Measurements from ENCODE around the gene ETS1.

ETS1 gene

DNA sequence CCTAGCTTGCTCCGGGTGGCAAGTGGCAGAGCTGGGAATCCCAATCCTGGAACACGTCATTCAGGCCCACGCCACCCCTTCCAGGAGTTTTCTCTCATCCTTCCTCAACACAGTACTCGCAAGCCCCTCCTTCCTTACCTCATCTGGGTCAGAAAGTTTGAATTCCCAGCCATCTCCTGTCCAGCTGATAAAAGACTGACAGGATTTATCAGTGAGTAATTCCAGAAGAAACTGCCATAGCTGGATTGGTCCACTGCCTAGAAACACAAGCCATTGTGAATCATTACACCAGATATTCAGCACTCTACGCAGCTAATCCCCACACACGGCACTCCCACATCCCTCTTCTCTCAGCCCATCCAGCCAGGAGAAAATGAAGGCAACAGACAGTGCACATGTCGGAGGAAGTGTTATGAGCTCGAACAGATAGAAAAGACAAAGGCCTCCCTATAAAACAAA lies 124.0 kb downstream of the ETS1 start:
- TF ChIP-seq, protein P1, sequence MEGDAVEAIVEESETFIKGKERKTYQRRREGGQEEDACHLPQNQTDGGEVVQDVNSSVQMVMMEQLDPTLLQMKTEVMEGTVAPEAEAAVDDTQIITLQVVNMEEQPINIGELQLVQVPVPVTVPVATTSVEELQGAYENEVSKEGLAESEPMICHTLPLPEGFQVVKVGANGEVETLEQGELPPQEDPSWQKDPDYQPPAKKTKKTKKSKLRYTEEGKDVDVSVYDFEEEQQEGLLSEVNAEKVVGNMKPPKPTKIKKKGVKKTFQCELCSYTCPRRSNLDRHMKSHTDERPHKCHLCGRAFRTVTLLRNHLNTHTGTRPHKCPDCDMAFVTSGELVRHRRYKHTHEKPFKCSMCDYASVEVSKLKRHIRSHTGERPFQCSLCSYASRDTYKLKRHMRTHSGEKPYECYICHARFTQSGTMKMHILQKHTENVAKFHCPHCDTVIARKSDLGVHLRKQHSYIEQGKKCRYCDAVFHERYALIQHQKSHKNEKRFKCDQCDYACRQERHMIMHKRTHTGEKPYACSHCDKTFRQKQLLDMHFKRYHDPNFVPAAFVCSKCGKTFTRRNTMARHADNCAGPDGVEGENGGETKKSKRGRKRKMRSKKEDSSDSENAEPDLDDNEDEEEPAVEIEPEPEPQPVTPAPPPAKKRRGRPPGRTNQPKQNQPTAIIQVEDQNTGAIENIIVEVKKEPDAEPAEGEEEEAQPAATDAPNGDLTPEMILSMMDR (IDR thresholded peaks at IDR 0.05; ENCODE audit: extremely low read depth, missing control alignments) = no peak
- DNase-seq (ENCODE audit: low spot score) = no peak

- DNase-seq (ENCODE audit: low spot score) = no peak
- TF ChIP-seq, protein P1 (IDR thresholded peaks at IDR 0.05; ENCODE audit: extremely low read depth, missing control alignments) = no peak
Observed at GRCh38 chr11:128462922-128463321, 124.4 kb downstream of the ETS1 start.

DNA sequence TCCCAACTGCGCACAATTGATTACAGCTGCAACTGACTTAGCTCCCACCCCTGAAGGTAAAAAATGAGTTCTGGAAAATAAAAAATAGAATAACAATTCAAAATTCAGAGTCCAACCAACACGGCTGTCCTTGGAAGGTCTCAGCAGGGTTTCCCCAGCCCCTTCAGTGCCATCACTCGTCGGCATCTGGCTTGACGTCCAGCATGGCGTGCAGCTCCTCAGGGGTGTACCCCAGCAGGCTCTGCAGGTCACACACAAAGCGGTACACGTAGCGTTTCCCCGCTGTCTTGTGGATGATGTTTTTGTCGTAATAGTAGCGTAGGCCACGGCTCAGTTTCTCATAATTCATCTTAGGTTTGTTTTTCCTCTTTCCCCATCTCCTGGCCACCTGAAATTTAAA lies 125.2 kb downstream of the ETS1 start:
- no peak for DNase-seq (ENCODE audit: low spot score)
- TF ChIP-seq, protein P1 (IDR thresholded peaks at IDR 0.05; ENCODE audit: extremely low read depth, missing control alignments) = no peak

DNA sequence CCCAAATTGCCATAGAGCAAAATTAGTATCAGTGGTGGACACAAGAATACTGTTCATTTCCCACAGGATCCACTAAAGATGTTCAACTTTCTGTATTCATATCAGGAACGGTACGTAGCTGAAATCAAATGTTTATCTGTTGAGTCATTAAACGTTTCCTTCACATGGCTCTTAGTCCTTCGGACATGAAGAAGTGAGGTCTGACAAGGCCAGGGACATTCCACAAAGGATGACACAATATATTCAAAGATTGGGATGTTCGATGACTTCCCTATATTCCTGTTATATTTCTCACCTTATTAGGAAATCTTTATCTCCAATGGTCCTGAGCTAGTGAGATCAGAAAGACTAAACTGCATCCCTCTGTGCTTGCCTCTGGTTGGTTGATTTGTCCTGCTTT lies 129.0 kb downstream of the ETS1 start:
- TF ChIP-seq, protein P1 (IDR thresholded peaks at IDR 0.05; ENCODE audit: extremely low read depth, missing control alignments) = no peak
- DNase-seq (ENCODE audit: low spot score) = no peak

DNA sequence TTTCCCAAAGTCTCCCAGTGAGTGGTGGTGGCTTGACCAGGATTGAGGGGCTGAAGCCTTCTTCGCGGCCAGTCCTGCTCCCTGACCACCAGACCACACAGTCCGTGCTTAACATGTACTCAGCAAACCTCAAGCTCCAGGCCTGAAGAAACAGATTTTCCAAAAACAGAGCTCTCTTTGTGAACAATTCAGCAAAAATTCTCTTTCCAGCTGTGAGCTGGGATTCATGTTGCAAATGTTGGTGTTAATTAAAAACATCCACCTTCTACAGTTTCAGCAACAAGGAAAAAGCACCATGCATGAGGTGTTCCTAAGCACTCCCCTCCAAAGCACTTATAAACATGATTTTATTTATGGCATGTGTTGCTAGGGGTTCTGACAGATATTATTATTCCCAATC lies 129.5 kb downstream of the ETS1 start:
- TF ChIP-seq, protein P1 (IDR thresholded peaks at IDR 0.05; ENCODE audit: extremely low read depth, missing control alignments) = no peak
- DNase-seq (ENCODE audit: low spot score) = no peak

- no peak for DNase-seq (ENCODE audit: low spot score)
- TF ChIP-seq, protein P1 (IDR thresholded peaks at IDR 0.05; ENCODE audit: extremely low read depth, missing control alignments) = no peak
Observed at GRCh38 chr11:128456566-128457268, 130.6 kb downstream of the ETS1 start.

- TF ChIP-seq, protein P1 (IDR thresholded peaks at IDR 0.05; ENCODE audit: extremely low read depth, missing control alignments) = no peak
- DNase-seq (ENCODE audit: low spot score) = no peak
Observed at GRCh38 chr11:128455766-128456165, 131.6 kb downstream of the ETS1 start.

All from GM20000 (cell line).